Ovary (tissue), 3 donors: ENCODE results near the gene DNER.

ENCODE experiments used
- POLR2A ChIP-seq: fragments of 450-650 bp; IDR thresholded peaks from one replicate; pipeline ENCODE4 v1.6.1; 2017; ENCODE audit warnings: antibody characterized with exemption, mild to moderate bottlenecking, moderate library complexity
- TF ChIP-seq, protein P1 (sequence below), 3 donors: fragments of 450-650 bp in 2 of 3; fragments of 200-600 bp in 1 of 3; IDR thresholded peaks; one replicate each; pipeline versions ENCODE4 v1.5.1 to v1.8.0; 2016 to 2022; ENCODE audit warnings: antibody characterized with exemption in 3 of 3, mild to moderate bottlenecking in 1 of 3
- donor health status: DM: no; HTN: no; CAD: no.

DNA sequence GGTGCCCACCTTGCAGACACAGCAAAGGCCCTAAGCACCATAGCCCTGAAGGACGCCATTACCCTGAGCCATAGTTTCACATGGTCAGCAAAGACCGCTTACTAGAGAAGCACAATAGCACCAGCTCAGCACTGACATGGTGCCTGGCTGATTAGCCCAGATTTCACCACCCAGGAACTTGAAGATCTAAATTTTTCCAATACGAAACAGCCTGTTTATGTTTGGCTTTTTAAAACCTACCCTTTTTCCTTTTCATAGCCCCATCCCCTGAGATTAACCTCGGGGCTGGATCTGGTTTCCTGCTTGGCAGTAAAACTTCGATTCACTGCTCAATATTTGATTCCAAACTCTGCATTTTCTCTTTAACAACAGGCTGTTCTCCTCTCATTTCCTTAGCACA is 284.8 kb downstream of the DNER start:
- TF ChIP-seq, protein P1, sequence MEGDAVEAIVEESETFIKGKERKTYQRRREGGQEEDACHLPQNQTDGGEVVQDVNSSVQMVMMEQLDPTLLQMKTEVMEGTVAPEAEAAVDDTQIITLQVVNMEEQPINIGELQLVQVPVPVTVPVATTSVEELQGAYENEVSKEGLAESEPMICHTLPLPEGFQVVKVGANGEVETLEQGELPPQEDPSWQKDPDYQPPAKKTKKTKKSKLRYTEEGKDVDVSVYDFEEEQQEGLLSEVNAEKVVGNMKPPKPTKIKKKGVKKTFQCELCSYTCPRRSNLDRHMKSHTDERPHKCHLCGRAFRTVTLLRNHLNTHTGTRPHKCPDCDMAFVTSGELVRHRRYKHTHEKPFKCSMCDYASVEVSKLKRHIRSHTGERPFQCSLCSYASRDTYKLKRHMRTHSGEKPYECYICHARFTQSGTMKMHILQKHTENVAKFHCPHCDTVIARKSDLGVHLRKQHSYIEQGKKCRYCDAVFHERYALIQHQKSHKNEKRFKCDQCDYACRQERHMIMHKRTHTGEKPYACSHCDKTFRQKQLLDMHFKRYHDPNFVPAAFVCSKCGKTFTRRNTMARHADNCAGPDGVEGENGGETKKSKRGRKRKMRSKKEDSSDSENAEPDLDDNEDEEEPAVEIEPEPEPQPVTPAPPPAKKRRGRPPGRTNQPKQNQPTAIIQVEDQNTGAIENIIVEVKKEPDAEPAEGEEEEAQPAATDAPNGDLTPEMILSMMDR (IDR thresholded peaks at IDR 0.05): no peak
- TF ChIP-seq POLR2A: no peak
